GM18868 (cell line): ENCODE data around the gene PCNX3.

ENCODE experiments used
- ATAC-seq: cut with Tn5 transposase; IDR thresholded peaks from one replicate; pipeline ENCODE4 v1.9.1; 2021; ENCODE audit warnings: mild to moderate bottlenecking, moderate library complexity; ENCODE audit not compliant: unreplicated experiment

The PCNX3 gene

DNA sequence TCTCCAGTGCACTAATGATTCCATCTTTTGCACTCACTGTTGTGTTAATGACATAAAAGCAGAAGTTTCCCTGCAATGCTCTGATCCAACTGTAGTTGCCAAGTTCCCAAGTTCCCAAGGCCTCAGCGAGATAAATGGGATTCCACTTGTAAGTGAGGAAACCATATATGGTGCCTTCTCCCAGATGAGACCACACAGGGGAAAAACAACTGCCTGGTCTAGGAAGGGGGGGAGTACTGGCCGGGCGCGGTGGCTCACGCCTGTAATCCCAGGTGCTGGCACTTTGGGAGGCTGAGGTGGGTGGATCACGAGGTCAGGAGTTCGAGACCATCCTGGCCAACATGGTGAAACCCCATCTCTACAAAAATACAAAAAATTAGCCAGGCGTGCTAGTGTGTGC lies 70.4 kb downstream of the PCNX3 start:
- no peak for ATAC-seq
